Heart left ventricle (tissue), 16 donors: ENCODE results near the gene POLR1F. TPM values are rescaled to one million over a fixed set of nuclear protein-coding genes. Genes with fewer than 3 reads are reported as not detected.

ENCODE experiments used
- ATAC-seq, 4 donors: fragments of 200-7000 bp; cut with Tn5 transposase; one replicate each; pipeline ENCODE4 v1.9.1; 2020 to 2022; ENCODE audit warnings: moderate library complexity in 4 of 4, mild to moderate bottlenecking in 3 of 4, moderate number of reproducible peaks in 1 of 4
- DNase-seq, 5 donors: peaks; one replicate each; pipeline ENCODE4 v3.0.0-alpha.2; 2020
- H3K27ac ChIP-seq, 12 donors: fragments of 200-600 bp; sonication (generic) in 4 of 12; one replicate each; pipeline versions ENCODE4 v1.5.0 to v1.8.0; 2016 to 2022; ENCODE audit warnings: mild to moderate bottlenecking in 2 of 12
- H3K27me3 ChIP-seq, 9 donors: fragments of 200-600 bp; sonication (generic) in 2 of 9; one replicate each; pipeline versions ENCODE4 v1.5.1 to v1.8.0; 2016 to 2022; ENCODE audit warnings: mild to moderate bottlenecking in 3 of 9
- H3K36me3 ChIP-seq, 9 donors: fragments of 200-600 bp; sonication (generic) in 2 of 9; one replicate each; pipeline versions ENCODE4 v1.5.0 to v1.8.0; 2018 to 2022; ENCODE audit warnings: mild to moderate bottlenecking in 2 of 9
- H3K4me1 ChIP-seq, 12 donors: fragments of 200-600 bp; sonication (generic) in 4 of 12; one replicate each; pipeline versions ENCODE4 v1.5.0 to v1.8.0; 2016 to 2022; ENCODE audit warnings: mild to moderate bottlenecking in 3 of 12
- H3K4me3 ChIP-seq, 12 donors: fragments of 200-600 bp; sonication (generic) in 4 of 12; one replicate each; pipeline versions ENCODE4 v1.5.0 to v1.8.0; 2017 to 2022; ENCODE audit warnings: mild to moderate bottlenecking in 9 of 12, moderate library complexity in 4 of 12
- H3K9me3 ChIP-seq, 12 donors: fragments of 200-600 bp; sonication (generic) in 4 of 12; one replicate each; pipeline versions ENCODE4 v1.5.0 to v1.8.0; 2016 to 2022; ENCODE audit warnings: mild to moderate bottlenecking in 1 of 12
- CTCF ChIP-seq, 12 donors: fragments of 200-600 bp; sonication (generic) in 4 of 12; IDR thresholded peaks; one replicate each; pipeline versions ENCODE4 v1.5.0 to v1.8.0; 2018 to 2022; ENCODE audit warnings: antibody characterized with exemption in 12 of 12, mild to moderate bottlenecking in 5 of 12
- POLR2A ChIP-seq, 2 donors: fragments of 450-650 bp; IDR thresholded peaks; one replicate each; pipeline ENCODE4 v1.6.1; 2017; ENCODE audit warnings: antibody characterized with exemption in 2 of 2, mild to moderate bottlenecking in 2 of 2, moderate library complexity in 2 of 2
- WGBS, 4 donors: extraction: QIAGEN DNeasy Blood & Tissue Kit in 2 of 4; methylation state at CpG; one replicate each; pipeline versions ENCODE4 v1.1.5 to v1.1.7; 2013 to 2018; 5-methylcytosine and 5-hydroxymethylcytosine counted together
- intact Hi-C, 10 donors: fragments of 100-400 bp; cut with DNase I; formaldehyde crosslinking; loops; one replicate each; pipeline versions ENCODE4 v1.11.1 to v1.14.2; 2022
- polyA plus RNA-seq, 2 donors: library from polyadenylated mRNA; stranded (reverse); fragments of 200-250 nt; gene quantifications; one replicate each; pipeline ENCODE4 v1.2.3, GENCODE V29; 2013
- total RNA-seq, 9 donors: library from RNA; depleted of rRNA in 2 of 9; stranded (reverse); fragments of >200 nt in 2 of 9; fragmentation: NEBNext Ultra II Directional in 3 of 9; extraction: Animal tissue kit (Norgen Biotek cat#: 25700) in 3 of 9; gene quantifications; one replicate each; pipeline versions ENCODE4 v1.1.0 to v1.2.4, GENCODE V29; 2016 to 2023
- donor health status: ischemic (EF 13 %, LVEDD 7.1; RV severe dilation, severe dysfunction).
- donor health status: healthy with polysubstance abuse.
- donor health status: DM: no; HTN: yes; CAD: no.
- donor health status: DM: no; HTN: no; CAD: no.
- donor health status: ischemic (EF 25% LVEDD 6.9; RV normal size, moderate dysfunction).
- donor health status: ischemic (EF 25% LVEDD 5.7; RV mildly dilated, moderate dysfunction).
- donor health status: healthy.
- donor health status: DM: yes; HTN: yes; CAD: no.
- donor health status: ischemic (EF 35%, LVEDD 5.7; RV mildly dilated, moderate dysfunction).
- donor health status: nonischemic (EF 11% LVEDD 7.7; RV severe dilation, severe dysfunction).
- donor health status: DM: yes; HTN: yes; CAD: no.
- donor health status: PGD.
- donor health status: ischemic (EF 29% LVEDD 5.4; RV normal size, mild dysfunction).
- donor health status: nonischemic (EF 23%, LVEDD 6.1; RV moderate dilation, normal function).

Gene POLR1F
- total and polyA plus RNA-seq, 11 donors, result 4.6 to 12.4 (median 10.3) TPM

DNA sequence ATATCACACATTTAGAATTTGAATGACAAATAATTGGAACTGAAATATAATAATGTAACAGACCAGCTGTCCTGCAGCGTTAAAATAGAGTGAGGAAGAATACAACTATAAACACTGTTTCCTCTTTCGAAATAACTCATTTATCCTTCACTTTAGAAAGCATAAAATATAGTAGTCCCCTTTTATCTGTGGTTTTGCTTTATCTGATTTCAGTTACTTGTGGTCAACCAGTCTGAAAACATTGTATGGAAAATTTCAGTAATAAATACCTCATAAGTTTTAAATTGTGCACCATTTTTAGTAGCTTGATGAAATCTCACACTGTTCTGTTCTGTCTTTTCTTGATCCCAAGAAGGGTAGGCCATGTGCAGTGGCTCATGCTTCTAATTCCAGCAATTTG lies 31.7 kb downstream of the POLR1F start:
- H3K36me3 ChIP-seq, result no peaks in the 10 kb centered on the region
- DNase-seq, result no peak
- ATAC-seq, result no peak
- WGBS, 4 donors, result 59 to 68% (median 62%) methylated on average over 2 of the region's 2 CpGs
- no peak overlapping the region for H3K4me3 ChIP-seq
- TF ChIP-seq POLR2A (IDR thresholded peaks at IDR 0.05), result no peak
- TF ChIP-seq CTCF (IDR thresholded peaks at IDR 0.05), result no peak
- H3K4me1 ChIP-seq, result no peaks in the 10 kb centered on the region
- H3K9me3 ChIP-seq, result no peaks in the 10 kb centered on the region
- intact Hi-C loops, result no loop called here
- H3K27me3 ChIP-seq, result no peaks in the 10 kb centered on the region
- no peak overlapping the region for H3K27ac ChIP-seq

DNA sequence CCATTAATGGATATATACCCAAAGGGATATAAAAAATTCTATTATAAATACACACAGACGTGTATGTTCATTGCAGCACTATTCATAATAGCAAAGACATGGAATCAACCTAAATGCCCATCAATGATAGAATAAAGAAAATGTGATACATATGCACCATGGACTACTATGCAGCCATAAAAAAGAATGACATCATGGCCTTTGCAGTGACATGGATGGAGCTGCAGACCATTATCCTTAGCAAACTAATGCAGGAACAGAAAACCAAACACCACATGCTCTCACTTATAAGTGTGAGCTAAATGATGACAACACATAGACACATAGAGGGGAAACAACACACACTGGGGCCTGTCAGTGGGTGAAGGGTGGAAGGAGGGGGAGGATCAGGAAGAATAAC lies 33.0 kb downstream of the POLR1F start:
- Histone ChIP-seq H3K4me3 (no peak overlapping the region), H3K27me3 (no peaks in the 10 kb centered on the region), H3K4me1 (no peaks in the 10 kb centered on the region), H3K9me3 (no peaks in the 10 kb centered on the region), H3K36me3 (no peaks in the 10 kb centered on the region), H3K27ac (no peak overlapping the region)
- ATAC-seq, result no peak
- 77 to 85% (median 82%) methylated on average over 1 of the region's 1 CpG for WGBS, 4 donors
- no peak for TF ChIP-seq POLR2A (IDR thresholded peaks at IDR 0.05)
- TF ChIP-seq CTCF (IDR thresholded peaks at IDR 0.05), result no peak
- intact Hi-C loops, result no loop called here
- DNase-seq, result no peak

GRCh38 chr7:19674266-19674960 lies 34.4 kb downstream of the POLR1F start:
- H3K27ac ChIP-seq, result no peak overlapping the region
- 78 to 84% (median 81%) methylated on average over 5 of the region's 5 CpGs for WGBS, 4 donors
- intact Hi-C loops, result no loop called here
- DNase-seq, result no peak
- no peaks in the 10 kb centered on the region for H3K4me1 ChIP-seq
- no peaks in the 10 kb centered on the region for H3K36me3 ChIP-seq
- H3K9me3 ChIP-seq, result no peaks in the 10 kb centered on the region
- peaks cover 0 to under 1% (median 0%) of the 10 kb centered on the region in 9 donors for H3K27me3 ChIP-seq
- TF ChIP-seq POLR2A (IDR thresholded peaks at IDR 0.05) (no peak), CTCF (IDR thresholded peaks at IDR 0.05) (no peak)
- H3K4me3 ChIP-seq, result no peak overlapping the region
- ATAC-seq, result no peak

DNA sequence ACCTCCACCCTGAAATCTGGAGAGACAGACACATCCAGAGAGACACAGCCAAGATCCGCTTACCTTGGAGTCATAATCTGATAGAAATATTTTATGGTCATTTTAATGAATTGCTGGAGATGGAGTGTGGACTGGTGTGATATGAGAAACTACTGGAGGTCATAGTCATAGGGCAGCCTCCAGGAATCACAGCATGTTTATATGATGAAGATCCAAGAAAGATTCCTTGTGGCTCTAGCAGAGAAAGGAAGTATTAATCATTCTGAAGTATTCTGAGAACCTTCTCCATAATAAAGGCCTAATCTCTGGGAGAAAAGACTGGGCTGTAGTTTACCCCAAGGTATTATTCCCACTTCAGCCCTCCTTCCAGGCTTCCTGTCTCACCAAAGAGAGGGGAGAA lies 38.0 kb downstream of the POLR1F start:
- Histone ChIP-seq H3K4me1 (no peaks in the 10 kb centered on the region), H3K36me3 (no peaks in the 10 kb centered on the region), H3K27me3 (peaks cover 0 to 2% (median 0%) of the 10 kb centered on the region in 9 donors), H3K4me3 (no peak overlapping the region), H3K9me3 (no peaks in the 10 kb centered on the region), H3K27ac (no peak overlapping the region)
- intact Hi-C loops, result no loop called here
- TF ChIP-seq CTCF (IDR thresholded peaks at IDR 0.05) (no peak), POLR2A (IDR thresholded peaks at IDR 0.05) (no peak)
- no peak for ATAC-seq
- no peak for DNase-seq
- 90 to 100% (median 95%) methylated on average over 1 of the region's 1 CpG for WGBS, 4 donors
